ENCODE measurements around the gene RNF14. TPM values are rescaled to one million over a fixed set of nuclear protein-coding genes. Genes with fewer than 3 reads are reported as not detected.
A peak's percentile ranks its signal among the peaks of the same experiment; 100 is the strongest.

Gene RNF14
- total and polyA plus RNA-seq, 10 of the 15 experiments (the other 5 are each of a cell fraction or from before 2014, with no cell fraction given), result 13.2 to 41.8 (median 28.3) TPM

DNA sequence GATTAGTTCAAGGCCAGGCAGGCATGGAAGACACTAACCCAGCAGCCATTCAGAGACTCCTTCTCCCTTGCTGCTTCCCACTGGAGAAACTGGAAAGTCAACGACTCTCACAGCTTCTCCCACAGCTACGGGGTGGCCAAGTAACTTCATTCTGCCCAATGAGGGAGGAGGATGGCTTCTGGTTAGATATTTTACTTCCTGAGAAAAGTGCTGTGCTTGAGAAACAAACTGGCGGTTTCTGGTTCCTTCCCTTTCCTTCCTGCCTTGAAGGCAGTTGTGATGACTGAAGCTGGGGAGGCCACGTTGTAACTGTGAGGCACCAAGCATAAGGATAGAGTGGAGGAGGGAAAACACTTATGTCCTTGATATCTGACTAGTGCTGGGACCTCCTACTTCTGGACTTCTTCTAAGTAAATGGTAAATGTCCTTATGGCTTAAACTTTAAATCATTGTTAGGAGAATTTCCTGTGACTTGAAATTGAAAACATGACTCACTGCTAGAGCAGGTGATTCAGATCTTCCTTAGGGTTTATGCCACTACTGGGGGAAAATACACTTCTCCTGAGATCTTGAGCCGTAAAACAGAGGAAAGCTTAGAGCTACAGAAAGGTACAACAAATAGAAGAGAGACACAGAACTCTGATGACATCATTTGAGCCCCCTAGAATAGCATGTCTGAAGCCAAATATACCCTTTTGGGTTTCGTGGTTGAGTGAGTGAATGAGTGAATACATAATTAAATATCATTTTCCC lies 47.1 kb downstream of the RNF14 start:
- SMC1A ChIA-PET (ENCODE audit: uncharacterized antibody, unreplicated experiment), result interaction anchor here (0.9 to 7.6 kb wide), 9 partner anchors 9 to 127 kb away, joined by 3 to 67 read pairs (median 7); partner anchors contain the start of gene RNF14
- TF ChIP-seq CEBPB (IDR thresholded peaks at IDR 0.05; ENCODE audit: borderline replicate concordance in 1 of 2, low read depth in 2 of 2, low read length in 2 of 2) (0 out of 4 replicates have a peak, but pooled peaks of 1 of the 2 experiments have one; percentile 11), CREB1 (IDR thresholded peaks at IDR 0.05; ENCODE audit: low read depth) (0 out of 2 replicates have a peak, but pooled peaks have one; percentile 12), NFIC (IDR thresholded peaks at IDR 0.05; ENCODE audit: low read depth, low read length) (peak; percentile 61; the same call in 1 of the 2 replicates), CHD1 (IDR thresholded peaks at IDR 0.05; ENCODE audit: low read depth, low read length) (no peak), SMARCA5 (IDR thresholded peaks at IDR 0.05) (no peak), MEF2A (IDR thresholded peaks at IDR 0.05; ENCODE audit: insufficient read depth, low read depth, low read length) (0 out of 2 replicates have a peak, but pooled peaks have one; percentile 38), JUNB (IDR thresholded peaks at IDR 0.05) (peak; percentile 41; the same call in 1 of the 2 replicates), IKZF2 (IDR thresholded peaks at IDR 0.05) (peak; percentile 36 to 56; a peak in 2 of 4 replicates), MXI1 (IDR thresholded peaks at IDR 0.05; ENCODE audit: low read depth, low read length) (no peak), RUNX3 (IDR thresholded peaks at IDR 0.05; ENCODE audit: low read length) (peak; percentile 79), EED (IDR thresholded peaks at IDR 0.05; ENCODE audit: low read depth) (0 out of 2 replicates have a peak, but pooled peaks have one; percentile 2), SMAD1 (IDR thresholded peaks at IDR 0.05; ENCODE audit: low read depth, partially characterized antibody) (no peak), ATF7 (IDR thresholded peaks at IDR 0.05; ENCODE audit: low read depth) (peak; percentile 53; the same call in 1 of the 2 replicates)
- TF ChIP-seq, protein P1, sequence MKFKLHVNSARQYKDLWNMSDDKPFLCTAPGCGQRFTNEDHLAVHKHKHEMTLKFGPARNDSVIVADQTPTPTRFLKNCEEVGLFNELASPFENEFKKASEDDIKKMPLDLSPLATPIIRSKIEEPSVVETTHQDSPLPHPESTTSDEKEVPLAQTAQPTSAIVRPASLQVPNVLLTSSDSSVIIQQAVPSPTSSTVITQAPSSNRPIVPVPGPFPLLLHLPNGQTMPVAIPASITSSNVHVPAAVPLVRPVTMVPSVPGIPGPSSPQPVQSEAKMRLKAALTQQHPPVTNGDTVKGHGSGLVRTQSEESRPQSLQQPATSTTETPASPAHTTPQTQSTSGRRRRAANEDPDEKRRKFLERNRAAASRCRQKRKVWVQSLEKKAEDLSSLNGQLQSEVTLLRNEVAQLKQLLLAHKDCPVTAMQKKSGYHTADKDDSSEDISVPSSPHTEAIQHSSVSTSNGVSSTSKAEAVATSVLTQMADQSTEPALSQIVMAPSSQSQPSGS (IDR thresholded peaks at IDR 0.05; ENCODE audit: low read length), result peak; percentile 52; the same call in 1 of the 2 replicates
- no TSS peak for BruUV-seq (replicated peaks)

More for the DNA sequence above, 47.1 kb downstream of the RNF14 start:
- DNase-seq (ENCODE audit: low read depth, low spot score) (no peak), FAIRE-seq (no peak), ATAC-seq (peak; percentile 20)
- ChIA-PET RAD21 (ENCODE audit: unreplicated experiment) (interaction anchor here (1.0 to 4.2 kb wide), 6 partner anchors 9 to 323 kb away, joined by 3 to 25 read pairs (median 6); partner anchors contain the start of gene RNF14), POLR2A (interaction anchor here (1.2 kb wide), 1 partner anchor 46 kb away, joined by 6 read pairs; the partner anchor contains the start of gene RNF14), CTCF (interaction anchor here (0.6 to 8.9 kb wide), 18 partner anchors 8 to 514 kb away, joined by 3 to 120 read pairs (median 6); partner anchors contain the start of gene RNF14)
- Histone ChIP-seq H3K4me3 (no peak overlapping the region), H3K4me1 (ENCODE audit: control insufficient read depth, insufficient read depth, low read length) (peaks cover 27% of the 10 kb centered on the region), H3K79me2 (ENCODE audit: control insufficient read depth, insufficient read depth, low read length) (no peaks in the 10 kb centered on the region), H3K27me3 (replicated peaks in 1 of 2; ENCODE audit: control insufficient read depth in 2 of 2, insufficient read depth in 2 of 2, low read length in 1 of 2) (peaks cover 0 to 2% of the 10 kb centered on the region in 2 experiments; a peak in 1 of 4 replicates), H2AFZ (ENCODE audit: control insufficient read depth, low read depth, low read length) (peak overlapping the region; percentile 20), H3K4me2 (ENCODE audit: control insufficient read depth, insufficient read depth) (peak overlapping the region; percentile 0), H4K20me1 (ENCODE audit: control insufficient read depth, insufficient read depth) (no peaks in the 10 kb centered on the region), H3K9me3 (replicated peaks; ENCODE audit: control insufficient read depth, insufficient read depth, low read length) (peaks cover 2% of the 10 kb centered on the region; the same call in 1 of the 3 replicates), H3K27ac (ENCODE audit: control insufficient read depth, insufficient read depth) (no peak overlapping the region), H3K36me3 (ENCODE audit: control insufficient read depth in 2 of 2, insufficient read depth in 2 of 2, low read length in 1 of 2) (no peaks in the 10 kb centered on the region), H3K9ac (ENCODE audit: control insufficient read depth, insufficient read depth, low read length) (no peak overlapping the region)
- 3% methylated on average over 6 of the region's 6 CpGs for WGBS (ENCODE audit: insufficient coverage, insufficient replicate concordance, low lambda C conversion rate, missing lambda C conversion rate)
- in situ Hi-C loops (cut with MboI), result no loop called here
- intact Hi-C loops (cut with micrococcal nuclease; ENCODE audit: unreplicated experiment), result loop anchor here (1.0 to 5.0 kb wide), 4 partner anchors 23 to 324 kb away; partner anchors contain the start of gene NDFIP1
